H9 (cell line): ENCODE measurements around the gene ZNF407. TPM values are rescaled to one million over a fixed set of nuclear protein-coding genes. Genes with fewer than 3 reads are reported as not detected.

Experiments
- DNase-seq: peaks from one replicate; pipeline ENCODE4 v3.0.0-alpha.2; 2017
- H2AFZ ChIP-seq: one replicate; pipeline ENCODE4 v1.6.1; 2013; ENCODE audit warnings: mild to moderate bottlenecking, low read length, control low read depth, moderate library complexity
- H2AK5ac ChIP-seq: 2 replicates; pipeline ENCODE4 v1.6.1; 2013; ENCODE audit warnings: low read length, control low read depth, mixed read lengths; ENCODE audit not compliant: insufficient read length
- H2BK120ac ChIP-seq: one replicate; pipeline ENCODE4 v1.6.1; 2013; ENCODE audit warnings: low read depth, mild to moderate bottlenecking, low read length, control low read depth, inconsistent platforms; ENCODE audit not compliant: poor library complexity, severe bottlenecking
- H2BK12ac ChIP-seq: 2 replicates; pipeline ENCODE4 v1.6.1; 2013; ENCODE audit warnings: low read length, control low read depth, mixed read lengths, low read depth; ENCODE audit not compliant: insufficient read length
- H2BK15ac ChIP-seq: 2 replicates; pipeline ENCODE4 v1.6.1; 2013; ENCODE audit warnings: low read depth, low read length, control low read depth
- H2BK20ac ChIP-seq: one replicate; pipeline ENCODE4 v1.6.1; 2013; ENCODE audit warnings: low read depth, mild to moderate bottlenecking, low read length, control low read depth, inconsistent platforms; ENCODE audit not compliant: poor library complexity, severe bottlenecking
- H2BK5ac ChIP-seq: 2 replicates; pipeline ENCODE4 v1.6.1; 2013; ENCODE audit warnings: low read length, control low read depth, mixed read lengths; ENCODE audit not compliant: insufficient read length
- H3K14ac ChIP-seq: 2 replicates; pipeline ENCODE4 v1.6.1; 2013; ENCODE audit warnings: low read length, control low read depth; ENCODE audit not compliant: insufficient read depth
- H3K18ac ChIP-seq: 2 replicates; pipeline ENCODE4 v1.6.1; 2013; ENCODE audit warnings: low read depth, mild to moderate bottlenecking, mixed read lengths, low read length, control low read depth; ENCODE audit not compliant: insufficient read length
- H3K23ac ChIP-seq: 2 replicates; pipeline ENCODE4 v1.6.1; 2013; ENCODE audit warnings: low read length, control low read depth, mixed read lengths, low read depth; ENCODE audit not compliant: insufficient read length
- H3K23me2 ChIP-seq: 2 replicates; pipeline ENCODE4 v1.6.1; 2013; ENCODE audit warnings: low read depth, mild to moderate bottlenecking, mixed read lengths, low read length, control low read depth; ENCODE audit not compliant: insufficient read length, poor library complexity, severe bottlenecking
- H3K27ac ChIP-seq: 2 replicates; pipeline ENCODE4 v1.5.1; 2013; ENCODE audit warnings: low read length, control low read depth, mixed read lengths, low read depth; ENCODE audit not compliant: insufficient read length
- H3K27me3 ChIP-seq: 2 replicates; pipeline ENCODE4 v1.6.1; 2013; ENCODE audit warnings: low read length, control low read depth, inconsistent platforms; ENCODE audit not compliant: insufficient read depth
- H3K4ac ChIP-seq: 2 replicates; pipeline ENCODE4 v1.6.1; 2013; ENCODE audit warnings: low read depth, mild to moderate bottlenecking, control low read depth, inconsistent platforms, low read length, moderate library complexity
- H3K4me1 ChIP-seq: 2 replicates; pipeline ENCODE4 v1.6.1; 2013; ENCODE audit warnings: low read length, control low read depth, inconsistent platforms; ENCODE audit not compliant: insufficient read depth
- H3K4me2 ChIP-seq: 2 replicates; pipeline ENCODE4 v1.6.1; 2013; ENCODE audit warnings: low read length, control low read depth, mixed read lengths; ENCODE audit not compliant: insufficient read length, insufficient read depth
- H3K56ac ChIP-seq: 2 replicates; pipeline ENCODE4 v1.6.1; 2013; ENCODE audit warnings: low read depth, mild to moderate bottlenecking, mixed read lengths, low read length, control low read depth; ENCODE audit not compliant: insufficient read length
- H3K79me1 ChIP-seq: 2 replicates; pipeline ENCODE4 v1.6.1; 2013; ENCODE audit warnings: low read depth, mild to moderate bottlenecking, moderate library complexity, low read length, control low read depth, inconsistent platforms; ENCODE audit not compliant: insufficient read depth, poor library complexity, severe bottlenecking
- H3K79me2 ChIP-seq: 2 replicates; pipeline ENCODE4 v1.6.1; 2013; ENCODE audit warnings: low read length, control low read depth, inconsistent platforms; ENCODE audit not compliant: insufficient read depth
- H3K9ac ChIP-seq: 2 replicates; pipeline ENCODE4 v1.6.1; 2013; ENCODE audit warnings: low read length, control low read depth, mixed read lengths; ENCODE audit not compliant: insufficient read length; ENCODE audit errors: extremely low read depth
- H3K9me3 ChIP-seq: one replicate; pipeline ENCODE4 v1.6.1; 2013; ENCODE audit warnings: low read depth, low read length, inconsistent platforms; ENCODE audit not compliant: control insufficient read depth
- H3T11ph ChIP-seq: one replicate; pipeline ENCODE4 v1.6.1; 2013; ENCODE audit warnings: mild to moderate bottlenecking, low read length, control low read depth, inconsistent platforms
- H4K20me1 ChIP-seq: one replicate; pipeline ENCODE4 v1.6.1; 2013; ENCODE audit not compliant: control insufficient read depth, insufficient read length, insufficient read depth
- H4K5ac ChIP-seq: 2 replicates; pipeline ENCODE4 v1.6.1; 2013; ENCODE audit warnings: low read depth, mild to moderate bottlenecking, mixed read lengths, low read length, control low read depth; ENCODE audit not compliant: insufficient read length
- H4K8ac ChIP-seq: replicated peaks from 2 replicates; pipeline ENCODE4 v1.6.1; 2013; ENCODE audit warnings: low read length, control low read depth, mixed read lengths, low read depth; ENCODE audit not compliant: insufficient read length
- H4K91ac ChIP-seq: 2 replicates; pipeline ENCODE4 v1.6.1; 2013; ENCODE audit warnings: low read depth, mild to moderate bottlenecking, moderate library complexity, mixed read lengths, low read length, control low read depth; ENCODE audit not compliant: insufficient read length
- H3K27ac Mint-ChIP-seq, 3 experiments: 2 replicates in 2 of 3; 3 replicates in 1 of 3; pipeline ENCODE4 v1.8.0; 2020 to 2021; ENCODE audit warnings: mixed read lengths in 3 of 3, mild to moderate bottlenecking in 1 of 3, moderate library complexity in 1 of 3
- H3K27me3 Mint-ChIP-seq: 2 replicates; pipeline ENCODE4 v1.8.0; 2021; ENCODE audit warnings: low read depth, mild to moderate bottlenecking, moderate library complexity, mixed read lengths
- H3K36me3 Mint-ChIP-seq, 3 experiments: 2 replicates in 2 of 3; 3 replicates in 1 of 3; pipeline ENCODE4 v1.8.0; 2020 to 2021; ENCODE audit warnings: low read depth in 3 of 3, mixed read lengths in 3 of 3; ENCODE audit not compliant: insufficient read depth in 1 of 3
- H3K4me1 Mint-ChIP-seq, 2 experiments: 2 replicates each; pipeline ENCODE4 v1.8.0; 2020; ENCODE audit warnings: mixed read lengths in 2 of 2
- H3K4me3 Mint-ChIP-seq, 2 experiments: 2 replicates in 1 of 2; 3 replicates in 1 of 2; pipeline ENCODE4 v1.8.0; 2020 to 2021; ENCODE audit warnings: mild to moderate bottlenecking in 2 of 2, mixed read lengths in 2 of 2, moderate library complexity in 1 of 2
- H3K9me3 Mint-ChIP-seq, 2 experiments: 2 replicates in 1 of 2; 3 replicates in 1 of 2; pipeline ENCODE4 v1.8.0; 2020; ENCODE audit warnings: mild to moderate bottlenecking in 2 of 2, mixed read lengths in 2 of 2, moderate library complexity in 1 of 2
- WGBS: extraction: QIAGEN DNeasy Blood & Tissue Kit; methylation state at CpG from one replicate; pipeline ENCODE4 v1.1.7; 2013; ENCODE audit warnings: missing lambda C conversion rate, low lambda C conversion rate, mixed read lengths; ENCODE audit not compliant: insufficient read length; ENCODE audit errors: extremely low coverage; 5-methylcytosine and 5-hydroxymethylcytosine counted together
- total RNA-seq: library from RNA; stranded (reverse); gene quantifications from 2 replicates; pipeline ENCODE4 v1.2.1, GENCODE V29; 2021
- TF ChIP-seq, protein P1 (sequence below): fragments of 200-600 bp; sonication (generic); conservative IDR thresholded peaks from 3 replicates; pipeline ENCODE4 v1.8.0; 2021; ENCODE audit warnings: antibody characterized with exemption, mild to moderate bottlenecking

The ZNF407 gene
- total RNA-seq, 1 experiment from 2014 or later: 8.7 TPM

GRCh38 chr18:74567822-74568221, 29.8 kb upstream of the ZNF407 start:
- Histone ChIP-seq H4K91ac (no peak overlapping the region), H2BK20ac (no peak overlapping the region), H2AK5ac (no peak overlapping the region), H2BK15ac (no peak overlapping the region), H3K27me3 (no peaks in the 10 kb centered on the region), H2AFZ (no peak overlapping the region), H4K5ac (no peak overlapping the region), H3K23ac (no peak overlapping the region), H3K79me1 (no peaks in the 10 kb centered on the region), H4K8ac (no peak overlapping the region), H3K4ac (no peak overlapping the region), H2BK5ac (no peak overlapping the region), H3K4me2 (no peak overlapping the region), H3K14ac (no peak overlapping the region), H2BK120ac (no peak overlapping the region), H3K9me3 (no peaks in the 10 kb centered on the region), H3T11ph (no peak overlapping the region), H3K27ac (no peak overlapping the region), H3K4me1 (no peaks in the 10 kb centered on the region), H3K79me2 (no peaks in the 10 kb centered on the region), H2BK12ac (no peak overlapping the region), H3K18ac (no peak overlapping the region), H3K9ac (no peak overlapping the region), H3K23me2 (no peaks in the 10 kb centered on the region), H4K20me1 (no peaks in the 10 kb centered on the region), H3K56ac (no peak overlapping the region)
- Mint-ChIP-seq H3K4me1 (no peaks in the 10 kb centered on the region), H3K27me3 (peaks cover 11% of the 10 kb centered on the region), H3K4me3 (no peak overlapping the region), H3K9me3 (peaks cover 39 to 48% of the 10 kb centered on the region in 2 experiments), H3K36me3 (peaks cover 11 to 17% (median 12%) of the 10 kb centered on the region in 3 experiments), H3K27ac (no peak overlapping the region)
- DNase-seq: no peak
- no CpG with 5 or more reads among the region's 7 CpGs for WGBS
- TF ChIP-seq, protein P1, sequence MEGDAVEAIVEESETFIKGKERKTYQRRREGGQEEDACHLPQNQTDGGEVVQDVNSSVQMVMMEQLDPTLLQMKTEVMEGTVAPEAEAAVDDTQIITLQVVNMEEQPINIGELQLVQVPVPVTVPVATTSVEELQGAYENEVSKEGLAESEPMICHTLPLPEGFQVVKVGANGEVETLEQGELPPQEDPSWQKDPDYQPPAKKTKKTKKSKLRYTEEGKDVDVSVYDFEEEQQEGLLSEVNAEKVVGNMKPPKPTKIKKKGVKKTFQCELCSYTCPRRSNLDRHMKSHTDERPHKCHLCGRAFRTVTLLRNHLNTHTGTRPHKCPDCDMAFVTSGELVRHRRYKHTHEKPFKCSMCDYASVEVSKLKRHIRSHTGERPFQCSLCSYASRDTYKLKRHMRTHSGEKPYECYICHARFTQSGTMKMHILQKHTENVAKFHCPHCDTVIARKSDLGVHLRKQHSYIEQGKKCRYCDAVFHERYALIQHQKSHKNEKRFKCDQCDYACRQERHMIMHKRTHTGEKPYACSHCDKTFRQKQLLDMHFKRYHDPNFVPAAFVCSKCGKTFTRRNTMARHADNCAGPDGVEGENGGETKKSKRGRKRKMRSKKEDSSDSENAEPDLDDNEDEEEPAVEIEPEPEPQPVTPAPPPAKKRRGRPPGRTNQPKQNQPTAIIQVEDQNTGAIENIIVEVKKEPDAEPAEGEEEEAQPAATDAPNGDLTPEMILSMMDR: peak; percentile 47
